IMR-90 (cell line): ENCODE measurements around the gene CAMTA1. TPM values are rescaled to one million over a fixed set of nuclear protein-coding genes. Genes with fewer than 3 reads are reported as not detected.

Source experiments
- ATAC-seq: fragments of 200-7000 bp; cut with Tn5 transposase; 2 replicates; pipeline ENCODE4 v1.9.1; 2020; ENCODE audit warnings: low read depth, mild to moderate bottlenecking, moderate library complexity
- BruUV-seq: library from RNA; stranded (reverse); fragments of 400-500 nt; replicated peaks from 2 replicates; lab custom pipeline; 2021; lab: Mats Ljungman, UMichigan
- CTCF ChIA-PET: fragments of 300-600 bp; formaldehyde crosslinking; extraction: SDS; loops from one replicate; lab custom pipeline; 2021; ENCODE audit warnings: antibody characterized with exemption; lab: Yijun Ruan, JAX
- POLR2A ChIA-PET: fragments of 300-600 bp; sonication (Branson Sonifier 250); formaldehyde crosslinking; loops from one replicate; lab custom pipeline; 2022; ENCODE audit warnings: antibody characterized with exemption; ENCODE audit not compliant: unreplicated experiment; lab: Charles Lee
- DNase-seq: peaks from one replicate; pipeline ENCODE4 v3.0.0; 2013
- H2AFZ ChIP-seq: replicated peaks from 2 replicates; pipeline ENCODE3; 2013; ENCODE audit warnings: low read length, mild to moderate bottlenecking; ENCODE audit not compliant: poor library complexity
- H2AK5ac ChIP-seq: 2 replicates; pipeline ENCODE4 v1.6.1; 2013; ENCODE audit warnings: low read depth, low read length, inconsistent platforms
- H2AK9ac ChIP-seq: replicated peaks from 2 replicates; pipeline ENCODE3; 2013; ENCODE audit warnings: mild to moderate bottlenecking, low read depth, low read length, moderate library complexity; ENCODE audit not compliant: poor library complexity
- H2BK120ac ChIP-seq: 2 replicates; pipeline ENCODE4 v1.6.1; 2013; ENCODE audit warnings: low read depth, low read length, inconsistent platforms
- H2BK15ac ChIP-seq: 3 replicates; pipeline ENCODE4 v1.6.1; 2013; ENCODE audit warnings: low read depth, low read length, inconsistent platforms
- H2BK20ac ChIP-seq: 2 replicates; pipeline ENCODE4 v1.6.1; 2013; ENCODE audit warnings: low read depth, mild to moderate bottlenecking, inconsistent platforms, low read length, moderate library complexity
- H2BK5ac ChIP-seq: 2 replicates; pipeline ENCODE4 v1.6.1; 2013; ENCODE audit warnings: mild to moderate bottlenecking, low read depth, low read length, inconsistent platforms; ENCODE audit not compliant: poor library complexity, severe bottlenecking
- H3K14ac ChIP-seq: replicated peaks from 2 replicates; pipeline ENCODE4 v1.6.1; 2013; ENCODE audit warnings: low read depth, low read length, inconsistent platforms
- H3K18ac ChIP-seq: 2 replicates; pipeline ENCODE4 v1.6.1; 2013; ENCODE audit warnings: low read depth, low read length, control low read depth
- H3K23ac ChIP-seq: 2 replicates; pipeline ENCODE4 v1.6.1; 2013; ENCODE audit warnings: low read depth, low read length, inconsistent platforms
- H3K27ac ChIP-seq: 2 replicates; pipeline ENCODE4 v1.5.1; 2013; ENCODE audit warnings: mild to moderate bottlenecking, control low read depth, low read length; ENCODE audit not compliant: insufficient read depth
- H3K27me3 ChIP-seq: 2 replicates; pipeline ENCODE4 v1.6.1; 2013; ENCODE audit warnings: low read length; ENCODE audit not compliant: control insufficient read depth, insufficient read depth
- H3K36me3 ChIP-seq: 2 replicates; pipeline ENCODE4 v1.6.1; 2013; ENCODE audit warnings: low read length, mixed read lengths; ENCODE audit not compliant: control insufficient read depth, insufficient read depth
- H3K4ac ChIP-seq: 2 replicates; pipeline ENCODE4 v1.6.1; 2013; ENCODE audit warnings: low read depth, low read length, inconsistent platforms
- H3K4me1 ChIP-seq: 2 replicates; pipeline ENCODE4 v1.6.1; 2013; ENCODE audit warnings: low read length, mixed read lengths; ENCODE audit not compliant: control insufficient read depth, insufficient read depth
- H3K4me2 ChIP-seq: 2 replicates; pipeline ENCODE4 v1.6.1; 2013; ENCODE audit warnings: low read depth, mild to moderate bottlenecking, control low read depth, low read length, moderate library complexity
- H3K4me3 ChIP-seq: 2 replicates; pipeline ENCODE4 v1.5.1; 2013; ENCODE audit warnings: low read depth, mild to moderate bottlenecking, control low read depth, low read length, moderate library complexity; ENCODE audit not compliant: insufficient read depth
- H3K56ac ChIP-seq: 2 replicates; pipeline ENCODE4 v1.6.1; 2013; ENCODE audit warnings: low read length, inconsistent platforms; ENCODE audit not compliant: insufficient read depth; ENCODE audit errors: extremely low read depth
- H3K79me1 ChIP-seq, 2 experiments: 2 replicates each; pipeline ENCODE4 v1.6.1; 2013; ENCODE audit warnings: low read length in 2 of 2, inconsistent platforms in 1 of 2, low read depth in 1 of 2
- H3K9ac ChIP-seq: 2 replicates; pipeline ENCODE4 v1.6.1; 2013; ENCODE audit warnings: low read depth, low read length, control low read depth
- H3K9me1 ChIP-seq: 2 replicates; pipeline ENCODE4 v1.6.1; 2013; ENCODE audit warnings: low read length, inconsistent platforms; ENCODE audit not compliant: insufficient read depth
- H3K9me3 ChIP-seq: 2 replicates; pipeline ENCODE4 v1.6.1; 2013; ENCODE audit warnings: low read length; ENCODE audit not compliant: control insufficient read depth, insufficient read depth
- H4K20me1 ChIP-seq: 2 replicates; pipeline ENCODE4 v1.6.1; 2013; ENCODE audit warnings: low read length, inconsistent platforms; ENCODE audit not compliant: insufficient read depth
- H4K5ac ChIP-seq: 2 replicates; pipeline ENCODE4 v1.6.1; 2013; ENCODE audit warnings: mild to moderate bottlenecking, low read depth, low read length, control low read depth
- H4K8ac ChIP-seq, 2 experiments: 2 replicates each; pipeline ENCODE4 v1.6.1; 2013; ENCODE audit warnings: low read depth in 2 of 2, low read length in 2 of 2, control low read depth in 1 of 2, inconsistent platforms in 1 of 2
- H4K91ac ChIP-seq: 2 replicates; pipeline ENCODE4 v1.6.1; 2013; ENCODE audit warnings: low read depth, low read length, inconsistent platforms; ENCODE audit not compliant: insufficient read depth
- MAZ ChIP-seq: IDR thresholded peaks from 2 replicates; pipeline ENCODE4 v1.6.1; 2012; ENCODE audit warnings: low read depth, mild to moderate bottlenecking, low read length, improper control_type of control experiment, moderate library complexity, borderline replicate concordance
- MXI1 ChIP-seq: IDR thresholded peaks from 2 replicates; pipeline ENCODE4 v1.6.1; 2012; ENCODE audit warnings: low read depth, mild to moderate bottlenecking, low read length, moderate library complexity, borderline replicate concordance
- WGBS, 2 experiments: methylation state at CpG; one replicate each; pipeline versions ENCODE4 v1.1.5 to v1.1.7; 2013; ENCODE audit warnings: missing lambda C conversion rate in 2 of 2; ENCODE audit not compliant: insufficient read length in 1 of 2; ENCODE audit errors: extremely low coverage in 2 of 2; 5-methylcytosine and 5-hydroxymethylcytosine counted together
- dilution Hi-C: fragments of 300-500 bp; cut with HindIII; formaldehyde crosslinking; loops from one replicate; pipeline ENCODE4 v1.14.3; 2018; ENCODE audit warnings: low sequenced_read_pairs; ENCODE audit not compliant: unreplicated experiment
- in situ Hi-C: fragments of 300-500 bp; cut with MboI; formaldehyde crosslinking; loops from 3 replicates; pipeline ENCODE4 v1.14.3; 2019; ENCODE audit warnings: low sequenced_read_pairs, inconsistent platforms, mixed read lengths
- intact Hi-C: fragments of 100-400 bp; cut with micrococcal nuclease; formaldehyde crosslinking; loops from 2 replicates; pipeline ENCODE4 v1.10.0; 2022
- polyA plus RNA-seq, 3 experiments: library from polyadenylated mRNA; depleted of rRNA; stranded (reverse); fragments of >200 nt; gene quantifications; 2 replicates each; pipeline ENCODE4 v1.2.3, GENCODE V29; 2012; ENCODE audit warnings: low replicate concordance in 1 of 3
- total RNA-seq: library from RNA; depleted of rRNA; stranded (reverse); fragments of >200 nt; gene quantifications from 2 replicates; pipeline ENCODE4 v1.2.3, GENCODE V29; 2012

Gene CAMTA1
- total and polyA plus RNA-seq, 2 of the 4 experiments (the other 2 are of a cell fraction), result 35.5 to 74.3 TPM

DNA sequence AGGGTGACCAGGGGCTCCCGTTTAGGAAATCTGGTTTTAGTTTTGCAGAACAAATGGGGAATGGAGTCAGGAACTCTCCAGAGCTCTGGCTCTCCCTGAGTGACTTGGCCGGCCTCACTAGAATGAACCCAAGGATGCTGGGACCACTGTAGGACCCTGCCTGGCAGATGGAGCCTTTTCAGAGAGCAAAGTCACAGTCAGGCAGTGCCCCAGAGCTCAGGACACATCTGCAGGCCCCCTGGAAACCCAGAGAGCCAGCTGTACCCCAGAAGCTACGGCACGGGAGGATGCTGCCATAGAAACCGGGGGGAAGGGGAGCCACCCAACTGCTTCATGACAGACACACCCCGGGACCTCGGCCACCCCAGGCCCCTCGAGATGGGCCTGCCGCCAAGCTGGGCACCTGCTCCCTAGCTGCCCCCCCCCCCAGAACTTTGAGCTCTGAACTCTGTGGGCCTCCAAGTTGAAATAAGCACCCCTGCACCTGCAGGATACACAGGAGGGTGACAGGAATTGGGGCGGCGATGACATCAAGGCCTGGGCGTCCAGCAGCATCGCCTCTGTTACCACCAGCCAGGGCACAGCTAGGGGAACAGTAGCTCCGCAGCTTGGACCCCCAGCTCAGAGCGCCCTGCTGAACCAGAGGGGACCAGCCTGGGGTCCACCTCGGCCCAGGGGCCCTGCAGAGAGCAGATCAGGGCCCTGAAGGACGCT, 894.1 kb downstream of the CAMTA1 start:
- Histone ChIP-seq H3K36me3 (no peaks in the 10 kb centered on the region), H2BK120ac (no peak overlapping the region), H2BK15ac (no peak overlapping the region), H2AFZ (no peak overlapping the region), H4K8ac (no peak overlapping the region), H3K27me3 (peaks cover 42% of the 10 kb centered on the region), H3K18ac (no peak overlapping the region), H4K91ac (no peak overlapping the region), H3K4me1 (no peaks in the 10 kb centered on the region), H3K4ac (no peak overlapping the region), H3K27ac (no peak overlapping the region), H3K4me3 (no peak overlapping the region), H2BK5ac (no peak overlapping the region), H2AK5ac (no peak overlapping the region), H3K56ac (no peak overlapping the region), H3K9me1 (no peaks in the 10 kb centered on the region), H4K5ac (no peak overlapping the region), H3K79me1 (no peaks in the 10 kb centered on the region), H3K23ac (no peak overlapping the region), H3K9me3 (no peaks in the 10 kb centered on the region), H2BK20ac (no peak overlapping the region), H4K20me1 (no peaks in the 10 kb centered on the region; the same call in 1 of the 2 replicates), H3K4me2 (no peak overlapping the region; the same call in 1 of the 2 replicates), H3K9ac (no peak overlapping the region), H3K14ac (no peak overlapping the region), H2AK9ac (no peak overlapping the region)
- intact Hi-C loops (no loop called here), in situ Hi-C loops (no loop called here), dilution Hi-C loops (no loop called here)
- WGBS, 2 experiments, result 88% methylated on average over 7 of the region's 17 CpGs; no CpG with 5 or more reads in 1 of the 2 experiments
- ATAC-seq, result no peak
- ChIA-PET CTCF (interaction anchor here (1.0 kb wide), 1 partner anchor 12 kb away, joined by 5 read pairs; no protein-coding TSS in a partner anchor), POLR2A (no interaction called here)
- BruUV-seq, result no TSS peak
- no peak for TF ChIP-seq MAZ
- no peak for TF ChIP-seq MXI1
- DNase-seq, result no peak
